Middle frontal gyrus (tissue), 1 donor: ENCODE measurements around the gene USP28.
"Not testable (repeated sequence)": the region's sequence is repeated elsewhere in the genome, so short reads cannot be mapped to it uniquely, and the experiment has no call there.

Experiments
- DNase-seq: peaks from one replicate; pipeline ENCODE4 v3.0.0-alpha.2; 2015; ENCODE audit warnings: low spot score; ENCODE audit errors: extremely low spot score

USP28 gene

GRCh38 chr11:113773416-113774173 lies 101.8 kb downstream of the USP28 start, which contains the start of gene ZW10:
TSS of gene ZW10 (minus strand) at chr11:113773692. CDS start at chr11:113773666, 26 bp downstream.
- peak; percentile 92 for DNase-seq

- no peak for DNase-seq
Measured at GRCh38 chr11:113773092-113773415, 102.3 kb downstream of the USP28 start.

DNA sequence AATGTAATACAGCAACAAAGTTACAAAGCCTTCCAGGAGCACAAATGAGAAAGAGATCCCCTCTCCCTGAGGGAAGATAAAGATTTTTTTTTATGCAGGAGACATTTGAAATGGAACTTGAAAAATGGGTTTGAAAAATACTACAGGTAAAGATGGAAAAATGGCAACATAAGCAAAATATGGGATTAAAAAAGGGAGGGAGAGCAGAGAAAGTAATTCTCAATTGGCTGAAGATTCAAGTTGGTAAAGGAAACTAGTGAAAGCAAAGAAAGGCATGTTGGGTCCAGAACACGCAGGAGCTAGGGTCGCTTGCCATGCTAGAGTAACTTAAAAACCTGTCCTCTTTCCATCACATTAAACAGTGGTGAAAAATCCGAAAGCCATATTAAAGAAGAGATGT lies 103.4 kb downstream of the USP28 start:
- no peak for DNase-seq

- no peak for DNase-seq
Measured at GRCh38 chr11:113764527-113765219, 110.7 kb downstream of the USP28 start.

DNA sequence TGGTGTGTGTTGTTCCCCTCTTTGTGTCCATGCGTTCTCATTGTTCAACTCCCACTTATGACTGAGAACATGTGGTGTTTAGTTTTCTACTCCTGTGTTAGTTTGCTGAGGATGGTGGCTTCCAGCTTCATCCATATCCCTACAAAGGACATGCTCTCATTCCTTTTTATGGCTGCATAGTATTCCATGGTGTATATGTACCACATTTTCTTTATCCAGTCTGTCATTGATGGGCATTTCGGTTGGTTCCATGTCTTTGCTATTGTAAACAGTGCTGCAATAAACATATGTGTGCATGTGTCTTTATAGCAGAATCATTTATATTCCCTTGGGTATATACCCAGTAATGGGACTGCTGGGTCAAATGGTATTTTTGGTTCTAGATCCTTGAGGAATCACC lies 112.3 kb downstream of the USP28 start:
- not testable (repeated sequence) for DNase-seq

DNA sequence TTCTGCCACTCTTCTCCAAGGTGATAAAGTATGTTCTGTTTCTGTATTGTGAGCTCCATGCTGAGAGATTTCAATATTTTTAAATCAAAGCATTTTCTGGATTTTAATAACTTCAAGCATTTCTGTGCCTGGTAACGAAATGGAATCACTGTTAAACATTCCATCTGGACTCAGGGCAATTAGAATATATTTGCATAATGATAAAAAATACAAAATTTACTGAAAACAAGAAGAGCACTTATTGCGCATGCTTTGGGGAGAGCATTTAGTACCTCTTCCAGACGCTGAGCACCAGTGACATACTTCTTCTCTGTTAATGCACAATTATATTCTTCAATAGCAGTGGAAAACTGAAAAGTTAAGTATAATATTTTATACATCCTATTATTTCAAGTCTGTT lies 115.1 kb downstream of the USP28 start:
- DNase-seq: no peak

DNA sequence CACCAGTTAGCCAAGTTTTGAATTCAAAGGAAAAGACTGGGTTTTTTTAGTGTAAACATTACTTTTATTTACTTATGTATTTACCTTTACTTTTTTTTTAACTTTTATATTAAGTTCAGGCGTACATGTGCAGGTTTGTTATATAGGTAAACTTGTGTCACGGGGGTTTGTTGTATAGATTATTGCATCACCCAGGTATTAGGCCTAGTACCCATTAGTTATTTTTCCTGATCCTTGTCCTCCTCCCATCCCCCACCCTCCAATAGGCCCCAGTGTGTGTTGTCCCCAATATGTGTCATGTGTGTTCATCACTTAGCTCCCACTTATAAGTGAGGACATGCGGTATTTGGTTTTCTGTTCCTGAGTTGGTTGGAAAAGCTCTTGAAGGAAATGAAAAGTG lies 122.4 kb downstream of the USP28 start:
- no peak for DNase-seq
